G401.6 (cell line): ENCODE measurements around the gene MANF.

Source experiments
- FAIRE-seq: peaks from 2 replicates; lab custom pipeline; 2012; peaks lifted over from hg19 to GRCh38; lab: Jason Lieb, UNC

The MANF gene

GRCh38 chr3:51390246-51391074, 5.4 kb downstream of the MANF start:
- peak; percentile 73 for FAIRE-seq

GRCh38 chr3:51391075-51391565, 6.0 kb downstream of the MANF start, which contains the start of gene RBM15B:
Gene RBM15B, plus strand, starts transcription at chr3:51391285. Its CDS starts 115 bp downstream, at chr3:51391400.
- FAIRE-seq = no peak

GRCh38 chr3:51391566-51392354, 6.7 kb downstream of the MANF start:
- no peak for FAIRE-seq

GRCh38 chr3:51392355-51393133, 7.5 kb downstream of the MANF start:
- no peak for FAIRE-seq

GRCh38 chr3:51393134-51393495, 8.0 kb downstream of the MANF start:
- no peak for FAIRE-seq

GRCh38 chr3:51393564-51393963, 8.5 kb downstream of the MANF start:
- no peak for FAIRE-seq

GRCh38 chr3:51394541-51394940, 9.4 kb downstream of the MANF start:
- no peak for FAIRE-seq

GRCh38 chr3:51395493-51396213, 10.6 kb downstream of the MANF start:
- no peak for FAIRE-seq

GRCh38 chr3:51396401-51396800, 11.3 kb downstream of the MANF start:
- FAIRE-seq = no peak

- FAIRE-seq = no peak
These were observed 12.3 kb downstream of the MANF start for GRCh38 chr3:51397392-51397791.

GRCh38 chr3:51398595-51399310, 13.7 kb downstream of the MANF start:
- no peak for FAIRE-seq

- no peak for FAIRE-seq
These were observed 15.1 kb downstream of the MANF start for GRCh38 chr3:51400166-51400565.

GRCh38 chr3:51401735-51402134, 16.6 kb downstream of the MANF start:
- no peak for FAIRE-seq

- FAIRE-seq = no peak
These were observed 18.6 kb downstream of the MANF start for GRCh38 chr3:51403675-51404074.

- no peak for FAIRE-seq
These were observed 22.9 kb downstream of the MANF start for GRCh38 chr3:51408021-51408420.

- FAIRE-seq = no peak
These were observed 23.7 kb downstream of the MANF start for GRCh38 chr3:51408813-51409212.

GRCh38 chr3:51422211-51422610, 37.1 kb downstream of the MANF start:
- no peak for FAIRE-seq

GRCh38 chr3:51426921-51427320, 41.8 kb downstream of the MANF start:
- no peak for FAIRE-seq

GRCh38 chr3:51429138-51429537, 44.0 kb downstream of the MANF start:
- no peak for FAIRE-seq

- no peak for FAIRE-seq
These were observed 49.0 kb downstream of the MANF start for GRCh38 chr3:51434110-51434509.

GRCh38 chr3:51434746-51435327, 49.7 kb downstream of the MANF start:
- FAIRE-seq = no peak
